Measurements from ENCODE around the gene C22orf39.
"Not testable (repeated sequence)": the region's sequence is repeated elsewhere in the genome, so short reads cannot be mapped to it uniquely, and the experiment has no call there.

The C22orf39 gene

DNA sequence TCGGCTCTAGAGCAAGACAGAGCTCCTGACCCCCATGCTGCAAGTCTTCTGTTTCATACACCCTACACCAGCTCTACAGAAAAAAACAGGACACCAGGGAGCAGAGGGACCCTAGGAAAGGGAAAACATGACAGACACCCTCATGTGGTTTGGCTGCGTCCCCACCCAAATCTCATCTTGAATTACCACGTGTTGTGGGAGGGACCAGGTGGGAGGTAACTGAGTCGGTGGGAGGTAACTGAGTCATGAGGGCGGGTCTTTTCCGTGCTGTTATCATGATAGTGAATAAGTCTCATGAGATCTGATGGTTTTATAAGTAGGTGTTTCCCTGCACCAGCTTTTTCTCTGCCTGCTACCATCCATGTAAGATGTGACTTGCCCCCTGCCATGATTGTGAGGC is 6.6 kb upstream of the C22orf39 start:
- no peak for DNase-seq (ENCODE audit: low read depth in 4 of 4, low spot score in 1 of 4)

DNA sequence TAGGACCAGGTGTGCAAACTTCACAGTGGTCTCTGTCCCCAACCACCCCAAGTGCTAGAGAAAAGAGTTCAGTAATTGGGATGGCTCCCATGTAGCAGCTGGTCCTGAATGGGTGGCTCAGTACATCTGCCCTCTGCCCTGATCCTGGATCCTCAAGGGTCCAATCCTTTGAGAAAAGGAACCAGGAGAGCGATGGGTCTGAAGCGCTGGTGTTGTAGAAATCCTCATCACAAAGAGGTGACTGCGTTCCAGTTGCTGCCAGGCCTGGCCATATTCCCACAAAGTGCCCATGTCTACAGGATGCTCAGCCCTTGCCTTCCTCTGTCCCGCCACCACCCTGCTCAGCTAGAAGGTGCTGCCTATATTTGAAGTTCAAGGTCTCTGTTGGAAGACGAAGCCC is 6.2 kb upstream of the C22orf39 start:
- DNase-seq (ENCODE audit: low read depth in 4 of 4, low spot score in 1 of 4), result no peak

DNA sequence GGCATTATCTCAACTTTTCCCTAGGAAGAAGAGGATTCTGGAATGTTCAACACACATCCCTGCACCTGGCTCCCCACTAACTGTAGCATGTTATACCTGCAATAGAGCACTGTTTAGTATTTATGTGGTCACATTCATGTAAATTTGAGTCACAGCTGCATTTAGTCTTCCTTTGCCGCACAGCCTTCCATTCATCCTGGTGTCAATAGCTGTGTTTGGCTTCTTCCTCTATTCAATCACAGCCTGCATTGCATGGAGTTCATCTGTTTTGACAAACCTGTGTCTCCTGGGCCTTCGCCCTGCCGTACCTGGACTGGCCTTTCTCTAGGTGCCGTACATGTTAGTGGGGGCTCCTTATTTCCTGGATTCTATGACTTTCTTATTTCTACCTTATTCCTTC is 4.1 kb upstream of the C22orf39 start:
- no peak for DNase-seq (ENCODE audit: low read depth in 4 of 4, low spot score in 1 of 4)

GRCh38 chr22:19450363-19451175 is 3.1 kb upstream of the C22orf39 start:
- DNase-seq (ENCODE audit: low read depth in 4 of 4, low spot score in 1 of 4), result no peak

- DNase-seq (ENCODE audit: low read depth in 4 of 4, low spot score in 1 of 4), result no peak
Measured at GRCh38 chr22:19449422-19449767, 1.9 kb upstream of the C22orf39 start.

DNA sequence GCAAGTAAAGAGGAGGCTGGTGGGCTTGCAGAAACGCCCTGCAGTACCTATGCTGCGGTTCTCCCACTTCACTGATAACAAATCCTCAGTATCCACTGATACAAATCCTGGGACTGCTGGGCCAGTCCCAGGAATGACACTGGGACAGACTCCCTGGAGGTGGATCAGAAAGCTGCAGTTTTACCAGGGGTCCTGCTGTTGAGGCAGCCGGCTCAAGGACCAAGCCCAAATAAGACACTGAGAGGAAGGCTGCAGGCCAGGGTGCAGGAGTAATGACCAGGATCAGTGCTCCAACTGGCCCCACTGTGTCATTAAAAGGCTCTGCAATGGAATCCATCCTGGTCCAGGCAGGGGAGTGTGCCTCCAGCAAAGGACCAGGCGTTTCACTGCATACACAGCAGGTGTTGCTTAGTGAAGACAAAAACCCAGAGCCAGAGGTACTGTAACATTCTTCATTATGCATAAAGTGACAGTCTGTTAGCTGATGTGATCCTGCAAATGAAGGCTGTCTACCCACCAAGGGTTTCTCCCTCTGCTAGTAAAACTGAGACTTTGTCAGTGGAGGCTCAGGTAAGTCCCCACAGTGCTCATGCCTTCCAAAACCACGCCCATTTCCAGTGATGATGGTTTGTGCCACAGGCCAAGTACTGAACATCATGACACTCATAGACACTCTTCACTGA is 1.4 kb upstream of the C22orf39 start:
- peak in 2 of 4 experiments; percentile 36 to 45 for DNase-seq (ENCODE audit: low read depth in 4 of 4, low spot score in 1 of 4)

DNA sequence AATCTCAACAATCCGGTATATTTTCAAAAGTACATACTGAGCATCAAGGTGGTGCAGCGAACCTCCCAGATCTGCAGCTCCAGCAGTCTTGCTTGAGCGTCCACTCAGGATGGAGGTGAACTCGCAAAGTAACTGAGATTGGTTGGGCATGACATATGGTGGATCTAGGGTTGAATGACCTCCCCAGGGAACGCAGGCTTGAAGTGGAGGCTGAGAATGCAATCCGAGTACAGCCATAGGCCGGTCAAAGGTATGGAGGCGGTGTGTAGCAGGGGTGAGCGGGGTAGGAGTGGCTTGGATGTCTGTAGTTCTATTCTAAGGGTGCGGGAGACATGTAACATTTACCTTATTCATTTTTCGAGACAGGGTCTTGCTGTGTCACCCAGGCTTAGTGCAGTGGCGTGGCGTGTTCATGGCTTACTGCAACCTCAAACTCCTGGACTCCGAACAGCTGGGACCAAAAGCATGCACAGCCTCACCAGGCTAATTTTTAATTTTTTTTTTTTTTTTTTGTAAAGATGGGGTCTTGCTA is 631 bp upstream of the C22orf39 start:
- DNase-seq (ENCODE audit: low read depth in 4 of 4, low spot score in 1 of 4), result no peak

DNA sequence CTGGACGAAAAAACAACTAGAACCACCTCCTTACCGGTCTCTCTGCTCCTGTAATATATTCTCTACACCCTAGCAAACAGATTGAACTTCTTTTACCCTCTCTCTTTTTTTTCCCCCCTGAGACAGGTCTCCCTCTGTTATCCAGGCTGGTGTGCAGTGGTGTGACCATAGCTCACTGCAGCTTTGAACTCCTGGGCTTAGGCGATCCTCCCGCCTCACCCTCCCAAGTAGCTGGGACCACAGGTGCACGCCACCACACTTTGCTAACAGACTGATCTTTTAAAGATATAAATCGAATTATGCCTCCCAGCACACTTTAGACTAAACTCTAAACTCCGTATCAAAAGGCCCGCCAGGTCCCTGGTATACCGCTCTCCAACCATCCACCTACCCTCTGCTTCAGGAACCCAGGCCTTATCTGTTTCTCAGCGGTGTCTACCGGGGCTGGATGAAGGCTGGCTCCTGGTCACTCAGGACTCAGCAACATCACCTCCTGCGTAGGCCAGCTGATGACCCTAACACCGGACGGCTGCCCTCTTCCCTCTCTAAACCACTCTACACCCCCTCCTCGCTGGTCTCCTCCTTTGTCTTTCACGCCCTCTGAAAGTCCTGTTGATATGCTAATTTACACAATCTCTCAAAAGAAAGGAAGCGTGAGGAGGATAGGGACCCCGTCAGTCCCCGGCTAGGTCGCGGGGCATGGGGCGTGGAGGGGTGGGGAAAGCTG is 745 bp downstream of the C22orf39 start:
- no peak for DNase-seq (ENCODE audit: low read depth in 4 of 4, low spot score in 1 of 4)

DNA sequence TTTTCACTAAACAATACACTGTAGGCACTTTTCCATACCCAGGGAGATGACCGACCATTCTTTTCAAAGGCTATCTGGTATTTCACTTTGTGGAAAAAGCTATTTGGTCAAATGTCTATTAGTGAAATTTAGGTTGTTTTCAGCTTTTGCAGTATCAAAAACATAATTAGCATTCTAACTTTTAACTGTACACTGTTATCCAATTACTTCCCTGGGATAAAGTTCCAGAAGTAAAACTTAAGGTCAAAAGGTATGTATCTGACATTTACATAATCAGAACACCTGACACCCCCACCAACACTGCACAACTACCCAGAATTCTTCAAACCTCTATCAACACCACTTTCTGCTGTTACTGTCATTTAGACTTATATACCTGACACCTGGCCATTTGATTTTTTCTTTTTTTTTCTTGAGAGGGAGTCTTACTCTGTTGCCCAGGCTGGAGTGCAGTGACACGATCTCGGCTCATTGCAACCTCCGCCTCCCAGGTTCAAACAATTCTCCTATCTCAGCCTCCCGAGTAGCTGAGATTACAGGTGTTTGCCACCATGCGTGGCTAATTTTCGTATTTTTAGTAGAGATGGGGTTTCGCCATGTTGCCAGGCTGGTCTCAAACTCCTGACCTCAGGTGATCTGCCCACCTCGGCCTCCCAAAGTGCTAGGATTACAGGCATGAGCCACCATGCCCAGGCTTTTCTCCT is 2.1 kb downstream of the C22orf39 start:
- not testable (repeated sequence) for DNase-seq (ENCODE audit: low read depth in 4 of 4, low spot score in 1 of 4)

- no peak for DNase-seq (ENCODE audit: low read depth in 4 of 4, low spot score in 1 of 4)
Measured at GRCh38 chr22:19443544-19444211, 3.8 kb downstream of the C22orf39 start.

DNA sequence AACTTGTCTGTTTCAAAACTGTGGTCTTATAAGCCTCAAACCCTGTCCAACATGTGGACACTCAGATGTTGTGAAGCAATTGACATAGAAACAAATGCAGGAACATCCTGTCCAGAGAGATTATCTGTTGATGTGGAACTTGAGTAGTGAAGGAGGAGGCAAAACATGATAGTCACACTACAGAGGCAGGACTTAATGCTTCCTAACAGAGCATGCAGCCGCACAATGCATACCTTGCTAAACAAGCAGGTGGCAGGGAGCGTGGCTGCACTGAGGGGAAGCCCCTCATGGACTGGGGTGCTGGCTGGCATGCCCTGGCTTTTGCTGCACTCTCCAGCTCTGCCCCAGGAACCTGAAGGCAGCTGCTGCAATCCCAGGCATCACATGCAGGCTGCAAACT is 5.3 kb downstream of the C22orf39 start:
- DNase-seq (ENCODE audit: low read depth in 4 of 4, low spot score in 1 of 4), result no peak

GRCh38 chr22:19440411-19441195 is 6.9 kb downstream of the C22orf39 start:
- no peak for DNase-seq (ENCODE audit: low read depth in 4 of 4, low spot score in 1 of 4)

- DNase-seq (ENCODE audit: low read depth in 4 of 4, low spot score in 1 of 4), result no peak
Measured at GRCh38 chr22:19438298-19438697, 9.2 kb downstream of the C22orf39 start.

DNA sequence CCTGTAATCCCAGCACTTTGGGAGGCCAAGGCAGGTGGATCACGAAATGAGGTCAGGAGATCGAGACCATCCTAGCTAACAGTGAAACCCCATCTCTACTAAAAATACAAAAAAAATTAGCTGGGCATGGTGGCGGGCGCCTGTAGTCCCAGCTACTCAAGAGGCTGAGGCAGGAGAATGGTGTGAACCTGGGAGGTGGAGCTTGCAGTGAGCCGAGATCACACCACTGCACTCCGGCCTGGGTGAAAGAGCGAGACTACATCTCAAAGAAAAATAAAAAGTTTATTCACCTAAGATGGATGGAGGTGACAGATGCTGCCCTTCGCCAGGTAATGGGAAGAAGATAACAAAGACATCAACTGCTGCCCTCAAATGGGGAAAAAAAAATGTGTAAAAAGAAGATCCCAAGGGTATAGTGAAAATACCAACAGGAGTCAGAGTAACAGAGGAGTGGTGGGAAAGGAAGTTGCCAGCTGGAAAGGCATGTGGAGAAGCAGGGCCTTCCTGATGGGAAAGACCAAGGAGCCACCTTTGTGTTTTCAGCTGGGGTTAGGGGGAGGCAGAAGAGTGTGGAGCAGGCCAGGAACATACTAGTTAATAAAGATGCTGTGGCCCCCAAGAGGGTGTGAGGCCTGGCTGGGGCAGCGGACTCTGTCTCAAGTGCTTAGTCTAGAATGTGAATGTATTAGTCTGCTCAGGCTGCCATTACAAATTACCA is 10.9 kb downstream of the C22orf39 start:
- not testable (repeated sequence) for DNase-seq (ENCODE audit: low read depth in 4 of 4, low spot score in 1 of 4)

- no peak for DNase-seq (ENCODE audit: low read depth in 4 of 4, low spot score in 1 of 4)
Measured at GRCh38 chr22:19434829-19435580, 12.5 kb downstream of the C22orf39 start.

DNA sequence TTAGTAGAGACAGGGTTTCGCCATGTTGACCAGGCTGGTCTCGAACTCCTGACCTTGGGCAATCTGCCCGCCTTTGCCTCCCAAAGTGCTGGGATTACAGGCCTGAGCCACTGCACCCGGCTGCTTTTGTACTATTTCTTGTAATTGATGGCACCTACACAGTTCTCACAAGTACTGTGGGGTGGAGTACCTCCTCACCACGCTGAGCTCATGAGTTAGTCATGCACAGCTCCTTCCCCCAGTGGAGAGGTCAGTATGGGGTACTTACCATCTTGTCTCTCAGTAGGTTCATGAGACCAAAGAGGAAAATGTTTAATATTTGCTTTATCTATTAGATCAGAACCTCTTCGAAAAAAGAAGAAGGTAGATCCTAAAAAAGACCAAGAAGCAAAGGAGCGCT is 13.1 kb downstream of the C22orf39 start:
- no peak for DNase-seq (ENCODE audit: low read depth in 4 of 4, low spot score in 1 of 4)

- DNase-seq (ENCODE audit: low read depth in 4 of 4, low spot score in 1 of 4), result peak; percentile 80 to 93 (median 86)
Measured at GRCh38 chr22:19432133-19432851, 15.2 kb downstream of the C22orf39 start, which contains the start of gene MRPL40. Gene MRPL40, plus strand, starts transcription at chr22:19432545. Its CDS starts 10 bp downstream, at chr22:19432555.

All from stimulated activated CD4-positive, alpha-beta T cell treated with anti-CD3 and anti-CD28 coated beads, Interleukin-1b, Interleukin-23, amount 100 ng/mL, for 24 hours (primary cell).